Fibroblast of gingiva (primary cell): ENCODE results near the gene BAHCC1.

Experiments used
- DNase-seq: peaks from one replicate; pipeline ENCODE4 v3.0.0-alpha.2; 2011; ENCODE audit warnings: low read depth

The BAHCC1 gene

DNA sequence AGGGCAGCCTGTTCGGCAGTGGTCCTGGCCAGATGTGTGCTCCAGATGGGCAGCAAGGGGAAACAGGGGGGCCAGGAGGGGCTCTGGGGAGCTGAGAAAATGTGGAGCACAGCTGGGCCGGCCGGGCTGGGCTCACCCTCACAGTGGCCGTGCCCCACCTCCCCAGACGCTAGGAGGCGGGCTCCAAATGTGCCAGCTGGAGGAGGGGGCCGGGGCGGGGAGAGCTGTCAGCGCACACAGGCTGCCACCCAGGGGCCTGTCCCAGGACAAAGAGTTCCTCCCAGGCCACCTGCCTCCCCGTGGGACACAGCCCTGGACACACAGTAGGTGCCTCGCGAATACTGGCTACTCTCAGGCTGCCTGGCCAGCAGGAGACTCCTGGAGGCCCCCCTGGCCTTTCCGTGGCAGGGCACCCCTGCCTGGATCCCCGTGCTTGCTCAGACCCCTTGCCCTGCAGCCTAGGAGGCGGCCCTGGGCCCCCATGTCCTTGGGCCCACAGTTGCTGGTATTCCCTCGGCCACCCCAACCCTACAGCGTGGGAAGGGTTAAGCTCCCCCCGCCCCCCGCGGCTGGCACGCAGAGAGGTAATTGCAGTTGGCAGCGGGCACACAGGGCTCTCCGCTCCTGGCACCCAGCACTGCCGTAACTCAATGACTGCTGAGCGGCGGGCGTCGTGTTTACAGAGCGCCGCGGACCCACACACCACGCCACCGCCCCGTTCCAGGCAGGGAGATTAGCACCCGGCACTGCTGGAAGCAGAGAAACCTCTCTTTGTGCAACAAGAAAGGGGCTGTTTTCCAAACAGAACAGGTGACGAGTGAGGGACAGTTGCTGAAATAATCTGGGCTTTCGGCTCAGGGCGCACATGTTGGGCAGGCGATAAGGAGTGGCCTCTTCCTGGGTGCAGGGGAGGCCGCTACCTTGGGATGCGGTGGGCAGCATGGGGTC, 32.2 kb downstream of the BAHCC1 start:
- no peak for DNase-seq

- peak; percentile 34 for DNase-seq
Observed at GRCh38 chr17:81428121-81428515, 32.9 kb downstream of the BAHCC1 start.

- DNase-seq: no peak
Observed at GRCh38 chr17:81428516-81428915, 33.3 kb downstream of the BAHCC1 start.

GRCh38 chr17:81428948-81429774, 33.9 kb downstream of the BAHCC1 start:
- DNase-seq: peak; percentile 70

GRCh38 chr17:81429821-81430551, 34.7 kb downstream of the BAHCC1 start:
- peak; percentile 44 for DNase-seq

- DNase-seq: no peak
Observed at GRCh38 chr17:81431545-81432482, 36.6 kb downstream of the BAHCC1 start.

GRCh38 chr17:81432941-81433340, 37.7 kb downstream of the BAHCC1 start:
- no peak for DNase-seq

- DNase-seq: no peak
Observed at GRCh38 chr17:81433656-81434055, 38.4 kb downstream of the BAHCC1 start.

- DNase-seq: peak; percentile 32
Observed at GRCh38 chr17:81434072-81434471, 38.8 kb downstream of the BAHCC1 start.

GRCh38 chr17:81434681-81435417, 39.6 kb downstream of the BAHCC1 start:
- DNase-seq: no peak

- DNase-seq: no peak
Observed at GRCh38 chr17:81435652-81436293, 40.5 kb downstream of the BAHCC1 start.

DNA sequence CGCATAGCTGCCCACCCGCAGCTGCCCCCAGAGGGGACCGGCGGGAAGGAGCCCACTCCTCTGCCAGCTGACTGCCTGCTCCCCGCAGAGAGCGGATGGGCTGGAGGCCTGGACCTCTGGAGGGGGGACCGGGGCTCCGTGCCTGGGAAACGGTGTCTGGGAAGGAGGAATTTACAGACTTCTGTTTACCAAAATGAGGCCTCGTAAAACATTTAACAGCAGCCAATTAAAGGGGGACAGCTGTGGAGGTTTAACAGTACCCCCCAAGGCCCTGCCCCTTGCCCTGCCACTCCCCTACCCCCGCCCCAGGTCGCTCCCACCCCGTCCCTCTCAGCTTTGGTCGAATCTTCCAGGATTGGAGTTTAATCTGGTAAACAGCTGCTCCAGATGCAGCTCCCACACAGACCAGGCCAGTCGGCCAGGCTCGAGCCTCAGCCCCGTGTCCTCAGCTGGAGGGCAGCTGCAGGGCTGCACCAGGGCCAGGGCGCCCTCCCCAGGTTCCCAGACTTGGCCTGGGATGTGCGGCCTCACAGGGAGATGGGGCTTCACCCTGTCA, 41.1 kb downstream of the BAHCC1 start:
- DNase-seq: no peak

GRCh38 chr17:81437191-81437651, 42.0 kb downstream of the BAHCC1 start:
- no peak for DNase-seq

GRCh38 chr17:81438007-81438659, 42.9 kb downstream of the BAHCC1 start:
- DNase-seq: no peak

- DNase-seq: no peak
Observed at GRCh38 chr17:81438688-81439087, 43.4 kb downstream of the BAHCC1 start.

- no peak for DNase-seq
Observed at GRCh38 chr17:81440051-81440471, 44.8 kb downstream of the BAHCC1 start.

DNA sequence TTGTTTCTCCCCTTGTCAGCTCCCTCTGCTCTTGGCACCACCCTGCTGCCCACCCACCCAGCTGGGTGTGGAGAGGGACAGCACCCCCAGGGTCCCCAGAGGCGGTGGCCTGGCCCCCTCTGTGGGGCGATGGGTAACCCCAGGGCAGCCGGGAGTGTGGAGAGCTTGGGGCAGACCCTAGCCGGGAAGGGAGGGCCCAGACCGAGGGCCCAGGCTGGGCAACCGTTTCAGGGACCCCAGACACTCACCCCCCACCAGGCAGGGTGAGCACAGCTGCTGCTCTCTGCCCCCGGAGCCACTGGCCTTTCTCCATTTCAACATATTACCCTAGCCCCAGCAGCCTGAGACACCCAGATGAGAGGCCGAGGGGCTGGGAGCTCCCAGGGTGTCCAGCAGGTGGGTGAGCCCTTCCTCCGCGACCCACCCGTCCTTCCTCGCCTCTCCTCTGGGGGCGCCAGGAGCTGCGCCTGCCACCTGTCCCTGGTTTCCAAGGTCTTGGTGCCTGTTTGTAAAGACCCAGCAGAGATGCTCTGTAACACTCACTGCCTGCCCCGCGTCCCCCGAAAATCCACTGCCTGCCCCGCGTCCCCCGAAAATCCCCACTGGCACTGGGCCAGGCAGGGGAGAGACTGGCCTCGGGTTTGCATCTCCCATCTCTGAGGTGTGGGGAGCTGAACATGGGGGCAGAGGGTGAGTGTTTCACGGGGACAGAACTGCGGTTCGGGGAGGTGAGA, 45.4 kb downstream of the BAHCC1 start:
- DNase-seq: no peak

GRCh38 chr17:81442791-81443190, 47.5 kb downstream of the BAHCC1 start:
- no peak for DNase-seq
